Activated CD4-positive, alpha-beta T cell treated with anti-CD3 and anti-CD28 coated beads, Interleukin-2, amount 10 ng/mL, durations not matched to agents 24 days and 14 days (primary cell): ENCODE measurements around the gene ZMYND8. TPM values are rescaled to one million over a fixed set of nuclear protein-coding genes. Genes with fewer than 3 reads are reported as not detected.
"Not testable (repeated sequence)": the region's sequence is repeated elsewhere in the genome, so short reads cannot be mapped to it uniquely, and the experiment has no call there.

Source experiments
- DNase-seq: peaks from one replicate; pipeline ENCODE4 v3.0.0; 2022
- H3K27ac Mint-ChIP-seq: one replicate; pipeline ENCODE4 v1.8.0; 2022; ENCODE audit warnings: mild to moderate bottlenecking, mixed read lengths
- H3K27me3 Mint-ChIP-seq: one replicate; pipeline ENCODE4 v1.8.0; 2022; ENCODE audit warnings: mixed read lengths
- H3K36me3 Mint-ChIP-seq: one replicate; pipeline ENCODE4 v1.8.0; 2022; ENCODE audit warnings: low read depth, mild to moderate bottlenecking, mixed read lengths
- H3K4me1 Mint-ChIP-seq: one replicate; pipeline ENCODE4 v1.8.0; 2021; ENCODE audit warnings: mixed read lengths
- H3K4me3 Mint-ChIP-seq: one replicate; pipeline ENCODE4 v1.8.0; 2022; ENCODE audit warnings: mild to moderate bottlenecking, moderate library complexity, mixed read lengths
- H3K9me3 Mint-ChIP-seq: one replicate; pipeline ENCODE4 v1.8.0; 2021; ENCODE audit warnings: mixed read lengths
- intact Hi-C: fragments of 100-400 bp; cut with micrococcal nuclease; formaldehyde crosslinking; loops from one replicate; pipeline ENCODE4 v1.15.1; 2023
- total RNA-seq: library from RNA; stranded (reverse); gene quantifications from 2 replicates; pipeline ENCODE4 v1.2.3, GENCODE V29; 2022

ZMYND8 gene
- 38.1 and 40.0 TPM in 2 replicates for total RNA-seq

DNA sequence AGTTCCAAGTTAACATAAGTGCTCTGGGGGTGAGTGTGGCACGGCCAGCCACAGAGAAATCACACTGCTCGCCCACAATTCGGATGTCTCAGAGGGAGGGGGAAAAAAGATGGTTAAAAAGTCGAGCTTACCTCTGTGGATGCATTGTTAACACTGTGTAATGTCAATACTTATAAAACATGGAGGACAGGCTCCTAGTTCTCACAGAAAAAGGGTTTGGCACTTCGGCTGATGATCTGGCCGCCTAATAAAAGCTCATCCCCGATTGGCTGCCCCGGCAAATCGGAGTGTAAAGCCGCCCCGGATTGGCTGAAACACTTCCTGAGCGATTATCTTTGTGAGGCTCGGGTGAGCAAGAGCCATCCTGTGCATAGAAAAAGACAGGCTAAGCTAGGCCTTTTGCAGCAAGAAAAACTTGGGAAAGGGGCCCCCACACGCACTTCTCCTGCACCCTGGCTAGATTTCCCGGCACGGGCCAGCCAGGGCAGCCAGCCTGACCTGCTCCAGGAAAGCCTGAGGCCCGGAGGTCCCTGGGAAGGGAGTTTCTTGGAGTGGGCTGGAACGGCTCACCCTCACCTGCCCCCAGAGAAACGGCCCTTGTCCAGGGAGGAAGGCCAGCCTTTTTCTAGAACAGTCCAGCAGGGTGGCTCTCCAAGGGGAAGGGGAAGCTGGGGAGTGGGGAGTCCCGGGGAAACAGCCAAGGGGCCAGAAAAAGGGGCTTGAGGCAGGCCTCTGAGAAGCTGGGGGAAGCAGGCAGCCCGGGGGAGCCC, at the start of gene ZMYND8:
TSS of gene ZMYND8 (minus strand) at position 174 of the 770 bp plus-strand sequence. CDS start at position 145, 29 bp downstream.
- Mint-ChIP-seq H3K27me3 (no peaks in the 10 kb centered on the region), H3K4me3 (peak within 1 kb of the TSS; percentile 91), H3K36me3 (peaks cover 26% of the 10 kb centered on the region), H3K4me1 (peaks cover 30% of the 10 kb centered on the region), H3K27ac (peak within 1 kb of the TSS; percentile 99), H3K9me3 (no peaks in the 10 kb centered on the region)
- DNase-seq: peak; percentile 99
- intact Hi-C loops: loop anchor here (1.0 to 5.0 kb wide), 4 partner anchors 39 to 669 kb away; partner anchors contain the start of genes NCOA3 and TP53RK

DNA sequence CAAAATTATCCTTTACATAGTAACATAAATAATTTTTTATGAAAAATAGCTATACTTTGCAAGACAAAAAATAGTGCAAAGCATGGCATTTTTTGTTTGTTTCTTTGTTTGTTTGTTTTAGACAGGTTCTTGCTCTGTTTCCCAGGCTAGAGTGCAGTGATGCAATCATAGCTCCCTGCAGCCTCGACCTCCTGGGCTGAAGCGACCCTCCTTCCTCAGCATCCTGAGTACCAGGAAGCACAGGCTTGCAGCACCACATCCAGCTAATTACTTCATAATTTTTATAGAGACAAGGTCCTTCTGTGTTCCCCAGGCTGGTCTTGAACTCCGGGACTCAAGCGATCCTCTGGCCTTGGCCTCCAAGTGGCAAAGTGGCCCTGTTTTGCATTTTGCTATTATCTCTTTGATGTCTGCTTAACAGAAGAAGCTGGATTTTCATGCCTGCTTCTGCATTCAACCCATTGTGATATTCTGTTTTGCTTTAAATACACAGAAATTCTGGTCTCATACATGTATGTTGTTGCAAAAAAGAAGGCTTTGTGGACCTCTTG, 49.4 kb upstream of the ZMYND8 start:
- no peak overlapping the region for H3K4me3 Mint-ChIP-seq
- no peak for DNase-seq
- H3K4me1 Mint-ChIP-seq: peaks cover 8% of the 10 kb centered on the region
- H3K9me3 Mint-ChIP-seq: no peaks in the 10 kb centered on the region
- no peak overlapping the region for H3K27ac Mint-ChIP-seq
- no peaks in the 10 kb centered on the region for H3K36me3 Mint-ChIP-seq
- intact Hi-C loops: no loop called here
- no peaks in the 10 kb centered on the region for H3K27me3 Mint-ChIP-seq

DNA sequence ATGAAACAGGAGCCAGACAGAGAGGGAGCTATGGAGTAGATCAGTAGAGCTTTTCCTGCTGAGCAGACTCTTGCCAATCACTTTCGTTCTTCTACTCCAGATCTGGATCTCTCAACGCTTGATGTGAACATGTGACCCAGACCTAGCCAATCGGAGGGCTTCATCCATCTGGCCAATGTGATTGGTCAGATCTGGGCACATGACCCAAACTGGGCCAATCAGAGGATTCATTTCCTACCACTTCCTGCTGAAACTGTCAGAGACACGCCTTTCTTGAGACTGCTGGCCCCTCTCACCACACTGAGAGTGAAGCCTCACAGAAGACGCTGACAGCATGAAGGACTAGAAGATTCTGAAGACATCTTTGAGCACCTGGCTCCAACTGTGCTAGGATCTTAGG, 44.2 kb upstream of the ZMYND8 start:
- H3K36me3 Mint-ChIP-seq: no peaks in the 10 kb centered on the region
- no peak overlapping the region for H3K4me3 Mint-ChIP-seq
- DNase-seq: peak; percentile 61
- intact Hi-C loops: no loop called here
- no peaks in the 10 kb centered on the region for H3K27me3 Mint-ChIP-seq
- peaks cover 7% of the 10 kb centered on the region for H3K4me1 Mint-ChIP-seq
- H3K27ac Mint-ChIP-seq: no peak overlapping the region
- no peaks in the 10 kb centered on the region for H3K9me3 Mint-ChIP-seq

DNA sequence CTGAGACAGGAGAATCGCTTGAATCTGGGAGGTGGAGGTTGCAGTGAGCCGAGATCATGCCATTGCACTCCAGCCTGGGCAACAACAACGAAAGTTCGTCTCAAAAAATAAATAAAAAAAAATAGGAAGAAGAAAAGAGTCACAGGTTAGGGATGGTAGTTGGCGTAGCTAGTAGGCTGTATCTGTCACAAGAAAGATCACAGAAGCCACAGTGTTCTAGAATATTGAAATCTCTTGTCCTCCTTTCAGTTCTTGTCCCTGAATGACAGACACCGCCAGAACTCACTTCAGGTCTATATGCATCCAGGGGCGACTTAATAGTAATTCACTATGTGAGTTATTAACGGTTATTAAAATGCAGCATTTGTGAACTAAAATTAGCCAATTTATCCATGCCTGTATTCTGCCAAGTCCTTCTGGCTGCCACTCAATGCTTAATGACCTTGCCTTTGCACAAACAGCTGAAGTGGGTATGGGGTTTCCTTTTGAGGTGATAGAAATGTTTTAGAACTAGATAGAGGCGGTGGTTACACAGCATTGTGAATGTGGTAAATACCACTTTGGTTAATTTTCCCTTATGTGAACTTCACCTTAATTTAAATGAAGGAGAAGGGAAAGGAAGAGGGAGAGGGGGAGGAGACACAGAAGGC, 41.3 kb upstream of the ZMYND8 start:
- intact Hi-C loops: no loop called here
- Mint-ChIP-seq H3K27me3 (no peaks in the 10 kb centered on the region), H3K9me3 (no peaks in the 10 kb centered on the region), H3K4me1 (peaks cover 8% of the 10 kb centered on the region), H3K4me3 (peak overlapping the region; percentile 26), H3K36me3 (no peaks in the 10 kb centered on the region), H3K27ac (peak overlapping the region; percentile 69)
- DNase-seq: no peak

DNA sequence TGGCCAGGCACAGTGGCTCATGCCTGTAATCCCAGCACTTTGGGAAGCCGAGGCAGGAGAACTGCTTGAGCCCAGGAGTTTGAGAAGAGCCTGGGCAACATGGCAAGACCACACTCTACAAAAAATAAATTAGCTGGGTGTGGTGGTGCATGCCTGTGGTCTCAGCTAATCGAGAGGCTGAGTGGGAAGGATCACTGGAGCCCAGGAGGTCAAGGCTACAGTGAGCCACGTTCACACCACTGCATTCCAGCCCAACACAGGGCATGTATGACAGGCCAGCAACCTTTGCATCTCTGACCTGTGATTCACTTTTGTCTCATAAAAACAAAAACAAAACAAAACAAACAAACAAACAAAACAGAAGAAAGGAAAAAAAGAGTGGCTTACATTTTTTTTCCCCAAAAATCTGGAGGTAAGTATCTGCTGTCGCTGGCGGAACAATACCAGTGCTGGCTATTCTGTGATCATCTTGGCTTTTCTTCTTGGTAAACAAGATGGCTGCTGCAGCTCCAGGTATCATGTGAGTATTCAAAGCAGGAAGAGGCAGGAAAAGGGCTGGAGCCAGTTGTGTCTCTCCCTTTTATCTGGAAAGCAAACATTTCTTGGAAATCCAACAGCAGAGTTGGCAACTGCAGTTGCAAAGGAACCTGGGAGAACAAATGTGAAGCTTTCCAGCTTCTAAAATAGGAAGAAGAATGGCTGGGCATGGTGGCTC, 40.4 kb upstream of the ZMYND8 start:
- Mint-ChIP-seq H3K4me3 (no peak overlapping the region), H3K4me1 (peaks cover 15% of the 10 kb centered on the region), H3K9me3 (no peaks in the 10 kb centered on the region), H3K27me3 (no peaks in the 10 kb centered on the region), H3K36me3 (no peaks in the 10 kb centered on the region), H3K27ac (no peak overlapping the region)
- no peak for DNase-seq
- intact Hi-C loops: no loop called here

- H3K4me1 Mint-ChIP-seq: peaks cover 26% of the 10 kb centered on the region
- intact Hi-C loops, H3K27ac Mint-ChIP-seq, H3K27me3 Mint-ChIP-seq, H3K36me3 Mint-ChIP-seq, H3K4me3 Mint-ChIP-seq, DNase-seq, H3K9me3 Mint-ChIP-seq: not testable (repeated sequence)
Observed at GRCh38 chr20:47393796-47394514, 37.5 kb upstream of the ZMYND8 start.

DNA sequence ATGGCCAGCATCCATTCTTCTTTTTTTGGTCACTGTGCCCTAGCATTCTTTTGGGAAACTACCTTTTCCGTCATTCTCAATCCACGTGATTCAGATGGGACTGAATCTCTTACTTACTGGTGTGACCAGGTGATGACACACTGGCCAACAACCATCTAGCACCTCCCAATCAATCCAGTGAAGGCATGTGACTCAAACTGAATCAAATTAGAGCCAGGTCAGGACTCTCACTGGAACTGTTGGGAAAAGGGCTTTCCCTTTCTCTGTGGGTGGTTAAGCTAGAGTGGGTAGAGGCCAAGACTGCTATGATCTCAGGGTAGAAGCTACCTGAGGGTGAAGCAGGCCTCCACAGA, 36.2 kb upstream of the ZMYND8 start:
- Mint-ChIP-seq H3K27ac (peak overlapping the region; percentile 65), H3K9me3 (no peaks in the 10 kb centered on the region), H3K4me1 (peaks cover 19% of the 10 kb centered on the region), H3K36me3 (no peaks in the 10 kb centered on the region), H3K27me3 (no peaks in the 10 kb centered on the region), H3K4me3 (no peak overlapping the region)
- no peak for DNase-seq
- intact Hi-C loops: no loop called here

GRCh38 chr20:47392015-47392720, 35.7 kb upstream of the ZMYND8 start:
- no peak for DNase-seq
- Mint-ChIP-seq H3K4me3 (no peak overlapping the region), H3K36me3 (no peaks in the 10 kb centered on the region)

GRCh38 chr20:47391276-47392010, 34.9 kb upstream of the ZMYND8 start:
- no peaks in the 10 kb centered on the region for H3K9me3 Mint-ChIP-seq
- intact Hi-C loops: no loop called here
- H3K27me3 Mint-ChIP-seq: no peaks in the 10 kb centered on the region
- no peaks in the 10 kb centered on the region for H3K36me3 Mint-ChIP-seq
- H3K4me1 Mint-ChIP-seq: peaks cover 19% of the 10 kb centered on the region
- DNase-seq: no peak
- no peak overlapping the region for H3K4me3 Mint-ChIP-seq
- peak overlapping the region; percentile 65 for H3K27ac Mint-ChIP-seq

More at GRCh38 chr20:47392015-47392720, 35.7 kb upstream of the ZMYND8 start:
- Mint-ChIP-seq H3K4me1 (peaks cover 19% of the 10 kb centered on the region), H3K9me3 (no peaks in the 10 kb centered on the region), H3K27me3 (no peaks in the 10 kb centered on the region), H3K27ac (peak overlapping the region; percentile 65)
- intact Hi-C loops: no loop called here

- no peaks in the 10 kb centered on the region for H3K9me3 Mint-ChIP-seq
- H3K27ac Mint-ChIP-seq: peak overlapping the region; percentile 58
- H3K4me1 Mint-ChIP-seq: peaks cover 19% of the 10 kb centered on the region
- DNase-seq: no peak
- H3K27me3 Mint-ChIP-seq: no peaks in the 10 kb centered on the region
- no peaks in the 10 kb centered on the region for H3K36me3 Mint-ChIP-seq
- intact Hi-C loops: no loop called here
- no peak overlapping the region for H3K4me3 Mint-ChIP-seq
Observed at GRCh38 chr20:47389867-47390347, 33.4 kb upstream of the ZMYND8 start.

- not testable (repeated sequence) for H3K27ac Mint-ChIP-seq, H3K4me3 Mint-ChIP-seq, DNase-seq, H3K36me3 Mint-ChIP-seq, H3K9me3 Mint-ChIP-seq, H3K27me3 Mint-ChIP-seq
- intact Hi-C loops: loop anchor here (2.0 kb wide), 1 partner anchor 235 kb away; no protein-coding TSS in a partner anchor
- peaks cover 17% of the 10 kb centered on the region for H3K4me1 Mint-ChIP-seq
Observed at GRCh38 chr20:47385968-47386367, 29.5 kb upstream of the ZMYND8 start.

DNA sequence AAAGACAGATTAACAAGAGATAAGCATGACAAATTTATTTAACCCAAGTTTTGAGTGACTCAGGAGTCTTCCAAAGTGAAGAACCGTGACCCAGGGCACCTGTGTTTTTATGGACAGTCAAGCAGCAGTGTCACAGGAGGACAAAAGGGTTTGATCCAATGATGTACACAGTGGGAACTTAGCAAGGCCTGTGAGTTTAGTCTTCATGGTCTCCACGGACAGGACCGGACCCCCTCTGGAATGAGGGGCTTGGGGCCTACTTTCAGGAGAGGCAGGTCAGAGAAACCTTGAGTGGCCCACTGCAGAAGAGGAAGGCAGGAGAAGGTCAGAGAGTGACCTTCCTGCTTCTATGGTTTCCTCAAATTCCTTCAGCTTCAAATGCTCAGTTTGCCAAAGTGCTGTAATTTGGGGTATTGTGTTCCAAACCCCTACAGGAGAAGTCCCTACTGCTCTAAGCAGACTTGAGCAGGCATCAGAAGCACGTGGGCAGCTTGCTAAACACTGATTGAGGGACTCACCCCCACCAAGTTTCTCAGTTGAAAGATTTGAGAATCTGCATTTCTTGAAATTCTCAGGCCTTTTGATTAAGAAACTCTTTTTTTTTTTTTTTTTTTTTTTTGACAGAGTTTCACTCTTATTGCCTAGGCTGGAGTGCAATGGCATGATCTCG, 26.4 kb upstream of the ZMYND8 start:
- peak; percentile 56 for DNase-seq
- H3K36me3 Mint-ChIP-seq: no peaks in the 10 kb centered on the region
- no peaks in the 10 kb centered on the region for H3K9me3 Mint-ChIP-seq
- no peak overlapping the region for H3K4me3 Mint-ChIP-seq
- intact Hi-C loops: loop anchor here (5.0 kb wide), 1 partner anchor 626 kb away; no protein-coding TSS in a partner anchor
- H3K4me1 Mint-ChIP-seq: peaks cover 28% of the 10 kb centered on the region
- H3K27ac Mint-ChIP-seq: no peak overlapping the region
- no peaks in the 10 kb centered on the region for H3K27me3 Mint-ChIP-seq
